Fibroblast of skin of right quadriceps (primary cell): ENCODE results near the gene NUB1.

ENCODE experiments used
- DNase-seq: peaks from one replicate; pipeline ENCODE4 v3.0.0-alpha.2; 2013

Gene NUB1

DNA sequence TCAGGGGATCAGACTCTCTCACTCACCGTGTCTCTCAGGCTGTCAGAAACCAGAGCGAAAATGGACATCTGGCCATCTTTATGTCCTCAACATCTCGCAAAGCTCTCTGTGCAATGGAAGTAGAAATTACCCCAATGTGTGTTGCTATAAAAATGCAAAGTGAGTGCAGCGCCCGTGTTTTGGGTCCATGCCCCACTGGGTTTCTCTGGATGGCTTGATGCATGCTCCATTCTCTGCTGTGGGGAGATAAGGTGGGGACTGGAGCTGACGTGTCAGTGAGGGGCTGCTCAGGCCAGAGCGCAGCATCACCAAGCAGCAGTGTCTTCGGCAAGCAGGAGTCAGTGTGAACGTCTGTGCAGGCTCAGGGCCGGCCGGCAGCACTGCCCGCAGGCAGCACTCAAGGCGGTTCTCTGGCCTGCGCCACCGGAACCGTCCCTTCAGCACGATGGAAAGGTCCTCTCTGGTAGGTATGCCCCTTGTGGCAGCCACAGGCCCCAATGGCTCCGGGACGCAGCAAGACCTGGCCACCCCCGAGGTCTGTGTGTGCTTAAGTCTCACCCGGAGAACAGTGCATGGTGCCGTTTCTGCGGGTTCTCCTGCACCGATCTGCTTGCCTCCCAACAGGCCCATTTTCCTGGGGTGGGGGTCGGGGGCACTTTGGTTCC is 38.1 kb downstream of the NUB1 start:
- DNase-seq, result no peak

DNA sequence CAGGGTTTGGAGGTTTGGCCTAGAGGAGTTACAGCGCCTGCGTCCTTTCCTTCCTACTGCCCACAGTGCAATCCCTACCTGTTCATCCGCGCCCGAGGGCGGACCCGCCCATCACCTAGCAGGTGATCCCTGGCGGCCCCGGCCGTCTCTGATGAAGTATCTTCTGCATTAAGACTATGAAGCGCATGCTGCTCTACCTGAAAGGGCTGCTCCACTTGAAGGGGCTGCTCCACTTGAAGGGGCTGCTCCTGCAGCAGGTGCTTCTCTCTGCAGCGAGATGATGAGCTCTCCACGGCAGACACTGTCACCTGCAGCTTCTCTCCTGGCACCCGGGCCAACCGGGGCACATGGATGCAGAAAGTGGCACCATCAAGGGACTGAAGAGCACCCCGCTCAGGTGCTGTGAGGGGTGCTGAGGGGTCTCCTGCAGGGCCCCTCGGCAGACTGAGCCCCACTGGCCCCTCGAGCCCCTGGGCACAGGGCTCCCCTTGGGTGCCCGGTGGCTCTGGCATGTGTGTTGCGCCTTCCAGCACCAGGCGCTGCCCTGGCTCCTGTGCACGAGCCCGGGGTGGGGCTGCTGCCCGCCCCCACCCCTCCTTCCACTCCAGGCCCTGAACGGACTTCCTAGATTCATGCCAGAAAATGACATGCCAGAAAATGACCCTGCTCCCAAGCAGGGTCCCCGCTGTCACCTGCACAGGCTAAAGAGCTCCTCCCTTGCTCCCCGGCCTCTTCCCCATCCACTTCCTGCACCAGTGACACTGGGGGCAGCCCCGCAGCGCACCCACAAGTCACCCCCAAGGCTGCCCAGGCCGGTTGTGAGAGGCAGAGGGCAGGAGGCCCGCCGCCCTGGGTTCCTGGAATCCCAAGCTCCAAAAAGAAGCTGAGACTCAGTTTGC is 38.8 kb downstream of the NUB1 start:
- DNase-seq, result no peak

DNA sequence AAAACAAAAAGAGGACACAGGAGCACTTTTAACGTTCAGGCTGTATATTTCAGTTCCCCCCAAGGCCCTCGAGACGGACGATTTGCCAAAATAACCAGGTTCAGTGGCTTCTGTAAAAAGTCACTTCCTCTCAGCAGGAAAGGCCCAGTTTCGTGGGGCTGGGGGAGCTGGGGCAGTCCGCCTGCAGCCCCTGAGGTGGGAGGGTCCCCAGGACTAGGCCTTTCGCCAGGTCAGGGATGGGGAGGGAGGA is 39.4 kb downstream of the NUB1 start:
- DNase-seq, result no peak

DNA sequence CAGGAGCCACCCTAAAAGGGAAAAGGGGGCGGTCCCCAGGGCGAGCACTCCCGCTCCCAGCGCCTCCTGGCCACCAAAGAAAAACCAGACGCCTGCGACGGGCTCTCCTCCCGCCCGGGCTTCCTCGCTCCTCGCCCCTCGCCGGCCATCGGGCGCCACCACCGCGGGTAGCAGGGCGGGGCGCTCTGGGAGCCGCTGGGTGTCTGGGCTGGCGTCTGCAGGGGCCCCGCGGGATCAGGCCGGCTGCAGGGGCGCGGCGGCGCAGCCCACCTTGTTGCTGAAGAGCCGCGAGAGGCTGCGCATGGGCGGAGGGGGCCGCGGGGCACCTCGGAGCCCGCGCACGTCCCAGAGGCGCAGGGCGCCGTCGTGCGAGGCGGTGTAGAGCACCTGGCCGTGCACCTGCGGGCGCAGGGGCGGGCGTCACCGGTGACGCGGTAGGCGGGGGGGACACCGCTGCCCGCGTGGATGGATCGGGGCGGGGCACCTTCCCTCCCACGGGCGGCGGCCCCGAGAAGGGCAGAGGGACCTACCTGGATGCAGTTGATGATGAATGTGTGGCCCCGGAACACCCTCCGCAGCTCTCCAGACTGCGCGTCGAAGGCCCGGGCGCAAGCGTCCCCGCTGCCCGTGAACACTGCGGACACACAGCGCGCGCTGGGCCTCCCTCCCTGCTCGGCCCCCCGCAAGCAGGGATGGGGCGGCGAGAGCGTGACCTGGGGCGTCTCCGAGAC is 39.9 kb downstream of the NUB1 start:
- DNase-seq, result no peak

- DNase-seq, result no peak
Observed at GRCh38 chr7:151382079-151382885, 40.7 kb downstream of the NUB1 start.

DNA sequence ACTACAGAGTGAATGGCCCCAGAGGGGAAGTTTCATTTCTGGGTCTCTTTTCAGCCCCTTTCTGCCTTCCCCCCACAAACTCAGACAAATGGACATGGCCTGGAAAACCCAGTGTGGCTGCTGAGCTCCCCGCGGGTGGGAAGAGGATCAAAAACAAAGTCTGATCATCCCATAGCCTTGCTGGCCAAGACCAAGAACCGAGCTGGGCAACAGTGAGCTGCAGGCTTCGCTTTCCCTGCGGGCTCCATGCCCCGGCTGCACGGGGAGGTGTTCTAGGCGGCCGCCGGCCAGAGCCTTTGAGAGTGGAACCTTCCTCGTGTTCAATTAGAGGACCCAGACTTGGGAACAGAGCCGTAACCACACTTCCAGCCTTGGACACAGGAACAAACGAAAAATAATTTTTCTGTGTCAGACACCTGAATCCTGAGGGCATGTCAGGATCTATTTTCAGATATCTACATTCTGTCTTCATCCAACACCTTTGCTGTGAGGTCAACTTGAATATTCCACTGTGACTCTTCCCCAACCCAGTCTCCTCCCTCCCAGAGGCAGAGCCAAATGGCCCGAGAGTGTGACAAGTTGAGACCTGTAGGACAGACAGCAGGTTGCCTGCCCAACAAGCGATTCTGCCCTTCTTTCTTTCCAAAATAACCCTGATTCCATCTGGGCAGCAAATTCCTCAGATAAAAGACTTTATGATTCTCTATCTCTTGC is 42.2 kb downstream of the NUB1 start:
- DNase-seq, result no peak

- DNase-seq, result no peak
Observed at GRCh38 chr7:151384352-151384697, 42.7 kb downstream of the NUB1 start.

GRCh38 chr7:151384776-151385625 is 43.4 kb downstream of the NUB1 start:
- DNase-seq, result no peak

GRCh38 chr7:151385626-151386300 is 44.2 kb downstream of the NUB1 start:
- DNase-seq, result no peak

- DNase-seq, result no peak
Observed at GRCh38 chr7:151386301-151387160, 44.9 kb downstream of the NUB1 start.

DNA sequence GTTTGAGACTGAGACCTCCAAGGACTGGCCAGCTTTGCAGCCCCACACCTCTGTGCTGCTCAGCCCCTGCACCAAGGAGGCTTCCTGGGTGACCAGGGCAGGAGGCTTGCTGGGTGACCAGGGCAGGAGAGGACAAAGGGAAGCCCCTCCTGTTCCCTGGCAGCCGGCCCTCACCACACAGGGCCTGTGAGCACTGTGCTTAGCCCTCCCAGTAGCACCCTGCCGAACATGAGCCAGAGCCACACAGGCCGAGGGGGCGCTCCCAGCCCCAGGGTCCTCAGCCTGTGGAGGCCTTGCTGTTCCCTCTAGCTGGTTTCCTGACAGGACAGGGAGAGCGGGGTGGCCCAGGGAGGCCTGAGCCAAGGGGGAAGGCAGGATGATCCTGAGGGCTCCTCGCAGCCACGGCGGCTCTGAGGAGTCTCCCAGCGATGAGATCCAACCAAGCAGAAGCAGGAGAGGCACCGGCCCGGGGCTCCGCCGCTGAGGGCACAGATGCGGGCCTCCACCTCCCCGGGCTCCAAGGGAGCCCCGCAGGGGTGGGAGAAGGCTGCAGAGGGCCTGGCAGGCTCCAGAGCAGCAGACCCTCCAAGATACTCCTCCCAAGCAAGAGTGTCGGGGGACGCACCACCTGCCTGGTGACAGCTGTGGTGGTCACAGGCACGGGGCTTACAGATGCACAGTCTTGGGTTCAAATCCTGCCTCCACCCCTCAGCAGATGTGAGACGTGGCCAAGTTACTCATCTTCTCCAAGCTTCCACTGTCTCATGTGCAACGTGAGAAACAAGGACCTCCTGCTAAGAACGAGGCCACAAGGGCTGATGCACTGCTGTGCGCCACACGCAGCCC is 45.8 kb downstream of the NUB1 start:
- no peak for DNase-seq

GRCh38 chr7:151388007-151388297 is 46.3 kb downstream of the NUB1 start:
- DNase-seq, result no peak

DNA sequence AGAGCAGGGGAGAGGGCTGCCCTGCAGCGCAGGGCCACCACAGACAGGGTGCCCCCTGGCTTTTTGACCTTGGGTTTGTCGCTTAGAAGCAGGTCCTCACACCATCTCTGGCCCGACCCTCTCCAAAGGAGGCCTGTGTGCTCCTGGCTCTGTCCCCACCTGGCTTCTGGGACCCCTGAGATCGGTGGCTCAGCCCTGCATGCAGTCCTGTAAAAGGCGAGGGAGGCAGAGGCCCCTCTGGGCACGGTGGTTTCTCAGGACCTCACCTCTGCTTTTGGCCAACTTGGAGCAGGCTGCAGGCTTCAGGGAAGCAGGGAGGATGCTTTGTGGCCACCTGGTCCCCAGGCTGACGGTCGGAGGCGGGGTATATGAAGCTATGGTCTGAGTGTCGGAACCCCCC is 46.8 kb downstream of the NUB1 start:
- no peak for DNase-seq

- no peak for DNase-seq
Observed at GRCh38 chr7:151389096-151389767, 47.6 kb downstream of the NUB1 start.

DNA sequence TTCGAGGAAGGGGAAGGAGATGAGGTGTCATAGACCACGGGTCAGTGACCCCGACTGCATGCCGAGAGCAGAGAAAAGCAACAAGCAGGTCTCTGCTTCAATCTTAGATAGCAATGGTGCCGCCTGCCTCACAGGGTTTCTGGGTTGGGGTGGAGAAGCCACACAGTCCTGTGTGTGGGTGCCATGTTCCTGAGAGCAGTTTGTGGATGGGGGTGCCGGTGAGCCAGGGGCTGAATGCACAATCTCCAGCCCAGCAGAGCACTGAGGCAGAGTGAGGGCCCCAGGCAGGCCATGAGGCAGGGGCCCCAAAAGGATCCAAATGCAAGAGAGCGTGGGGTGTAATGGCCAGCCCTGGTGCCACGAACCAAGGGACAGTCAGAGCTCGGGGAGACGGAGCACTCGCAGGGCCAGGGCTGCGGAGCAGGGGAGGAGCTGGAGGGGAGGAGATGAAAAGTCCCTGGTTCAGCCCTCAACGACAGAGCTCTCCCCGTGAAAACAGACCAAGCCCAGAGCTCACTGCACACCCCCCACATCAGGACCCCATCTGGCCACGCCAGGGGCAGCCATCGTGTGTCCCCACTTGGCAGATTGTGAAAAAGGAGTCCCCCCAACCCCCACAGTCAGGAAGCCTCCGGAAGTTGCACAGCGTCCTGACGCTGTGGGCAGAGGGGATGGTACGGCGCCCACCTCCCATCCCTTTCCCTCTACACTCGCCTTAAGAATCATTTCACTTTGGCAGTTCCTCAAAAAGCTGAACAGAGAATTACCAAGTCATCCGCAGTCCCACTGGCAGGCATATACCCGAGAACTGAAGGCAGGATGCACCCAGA is 48.4 kb downstream of the NUB1 start:
- no peak for DNase-seq

DNA sequence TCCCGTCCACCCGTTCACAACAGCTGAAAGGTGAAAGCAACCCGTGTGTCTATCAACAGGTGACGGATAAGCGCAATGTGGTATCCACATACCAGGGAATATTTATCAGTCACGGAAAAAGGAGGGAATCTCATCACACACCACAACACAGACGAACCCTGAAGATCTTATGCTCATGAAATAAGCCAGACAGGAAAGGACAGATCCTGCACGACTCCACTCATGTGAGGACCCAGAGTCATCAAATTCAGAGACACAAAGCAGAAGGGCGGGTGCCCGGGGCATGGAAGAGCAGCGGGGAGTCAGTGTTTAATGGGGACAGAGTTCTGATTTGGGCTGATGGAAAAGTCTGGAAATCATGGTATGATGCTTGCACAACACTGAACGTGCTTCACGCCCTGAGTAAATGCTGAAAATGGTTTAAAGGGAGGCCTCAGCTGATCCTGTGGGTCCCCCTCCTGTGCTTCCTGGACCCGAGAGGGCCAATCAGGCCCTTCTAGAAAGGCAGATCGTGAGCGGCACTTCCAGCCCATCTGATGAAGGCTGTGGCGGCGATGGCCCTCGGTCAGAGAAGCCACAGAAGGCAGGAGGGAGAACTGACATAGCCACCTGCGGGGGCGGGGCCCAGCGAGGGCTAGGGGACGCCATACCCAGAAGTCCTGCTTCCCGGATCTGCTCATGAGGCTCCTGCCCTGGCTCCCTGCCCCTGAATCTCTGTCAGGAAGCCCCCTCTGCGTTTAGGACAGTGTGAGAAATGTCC is 49.2 kb downstream of the NUB1 start:
- no peak for DNase-seq

DNA sequence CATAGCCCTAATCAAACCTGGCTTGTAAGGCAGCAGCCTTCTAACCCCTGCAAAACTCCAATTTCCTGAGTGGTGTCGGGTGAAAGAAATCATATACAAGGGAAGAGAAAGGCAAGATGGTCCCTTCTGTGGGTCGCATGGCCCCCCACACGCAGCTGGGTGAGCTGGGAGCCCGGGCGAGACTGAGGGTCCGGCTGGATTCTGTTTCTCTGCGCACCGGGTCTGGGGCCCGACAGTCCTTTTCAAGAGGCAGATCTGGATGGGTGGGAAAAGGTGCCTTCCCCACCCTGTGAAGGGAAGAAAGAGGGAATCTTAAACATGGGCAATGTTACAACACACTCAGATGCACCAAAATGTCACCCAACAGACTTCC is 49.7 kb downstream of the NUB1 start:
- DNase-seq, result no peak
